HG03025 (cell line): ENCODE data around the gene NID1.
"Not testable (repeated sequence)": the region's sequence is repeated elsewhere in the genome, so short reads cannot be mapped to it uniquely, and the experiment has no call there.

Experiments
- ATAC-seq: cut with Tn5 transposase; IDR thresholded peaks from one replicate; pipeline ENCODE4 v1.9.1; 2021; ENCODE audit warnings: mild to moderate bottlenecking, moderate library complexity; ENCODE audit not compliant: unreplicated experiment, low FRiP score

The NID1 gene

DNA sequence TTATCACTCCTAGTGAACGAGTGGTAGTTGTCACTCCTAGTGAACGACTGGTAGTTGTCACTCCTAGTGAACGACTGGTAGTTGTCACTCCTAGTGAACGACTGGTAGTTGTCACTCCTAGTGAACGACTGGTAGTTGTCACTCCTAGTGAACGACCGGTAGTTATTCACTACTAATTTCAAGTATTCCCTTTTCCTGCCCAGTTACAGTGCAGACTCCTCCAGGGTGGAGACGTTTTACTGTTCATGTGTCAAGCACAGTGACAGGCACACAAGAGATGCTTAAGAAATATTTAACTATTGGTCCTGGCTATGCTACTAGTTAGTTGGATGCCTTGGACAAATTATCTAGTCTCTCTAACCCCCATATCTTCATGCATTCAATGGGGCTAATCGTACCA, 61.8 kb downstream of the NID1 start:
- not testable (repeated sequence) for ATAC-seq

GRCh38 chr1:236002572-236002971, 62.3 kb downstream of the NID1 start:
- ATAC-seq: no peak

DNA sequence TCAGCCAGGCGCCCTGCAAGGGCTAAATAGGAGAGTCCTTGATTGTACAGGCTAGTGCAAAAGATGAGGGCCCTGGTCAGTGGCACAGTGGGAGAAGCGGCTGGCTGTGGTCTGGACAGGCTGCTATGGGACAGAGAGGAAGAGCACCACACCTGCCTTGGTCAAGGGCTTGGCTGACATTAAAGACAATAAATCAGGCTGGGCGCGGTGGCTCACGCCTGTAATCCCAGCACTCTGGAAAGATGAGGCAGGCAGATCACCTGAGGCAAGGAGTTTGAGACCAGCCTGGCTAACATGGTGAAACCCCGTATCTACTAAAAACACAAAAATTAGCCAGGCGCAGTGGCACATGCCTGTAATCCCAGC, 62.9 kb downstream of the NID1 start:
- ATAC-seq: no peak

- no peak for ATAC-seq
These were observed 64.1 kb downstream of the NID1 start for GRCh38 chr1:236000781-236001180.

- peak; percentile 80 for ATAC-seq
These were observed 65.5 kb downstream of the NID1 start for GRCh38 chr1:235999259-235999925.

DNA sequence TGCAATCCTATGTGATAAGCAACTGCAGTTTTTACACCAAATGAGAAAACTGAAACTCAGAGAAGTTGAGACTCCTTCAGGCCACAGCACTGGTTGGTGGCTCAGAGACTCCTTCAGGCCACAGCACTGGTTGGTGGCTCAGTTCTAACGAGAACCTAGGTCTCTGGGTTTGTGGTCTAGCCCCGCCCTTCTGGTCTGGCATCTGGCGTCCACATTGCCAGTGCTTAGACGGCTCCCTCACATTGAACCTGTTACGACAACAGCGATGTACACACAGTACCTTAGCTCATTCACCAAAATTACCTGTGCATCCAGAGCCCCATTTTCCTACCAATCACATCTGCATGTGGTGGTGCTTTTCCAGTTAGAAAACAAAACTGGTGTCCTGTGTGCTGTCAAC, 66.1 kb downstream of the NID1 start:
- peak; percentile 37 for ATAC-seq

GRCh38 chr1:235997931-235998330, 67.0 kb downstream of the NID1 start:
- no peak for ATAC-seq

DNA sequence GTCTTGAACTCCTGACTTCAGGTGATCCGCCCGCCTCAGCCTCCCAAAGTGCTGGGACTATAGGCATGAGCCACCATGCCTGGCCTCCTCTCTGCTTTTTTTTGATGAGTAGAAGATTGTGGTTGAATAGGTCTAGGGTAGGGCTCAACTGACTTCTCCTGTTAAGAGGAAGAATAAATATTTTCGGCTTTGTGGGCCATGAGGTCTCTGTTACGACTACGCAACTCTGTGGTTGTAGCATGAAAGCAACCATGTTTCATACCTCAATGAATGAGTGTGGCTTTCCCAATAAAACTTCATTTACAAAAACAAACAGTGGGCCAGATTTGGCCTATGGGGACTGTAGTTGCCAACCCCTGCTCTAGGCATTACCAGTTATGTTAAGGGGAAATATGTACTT, 67.8 kb downstream of the NID1 start:
- ATAC-seq: no peak

DNA sequence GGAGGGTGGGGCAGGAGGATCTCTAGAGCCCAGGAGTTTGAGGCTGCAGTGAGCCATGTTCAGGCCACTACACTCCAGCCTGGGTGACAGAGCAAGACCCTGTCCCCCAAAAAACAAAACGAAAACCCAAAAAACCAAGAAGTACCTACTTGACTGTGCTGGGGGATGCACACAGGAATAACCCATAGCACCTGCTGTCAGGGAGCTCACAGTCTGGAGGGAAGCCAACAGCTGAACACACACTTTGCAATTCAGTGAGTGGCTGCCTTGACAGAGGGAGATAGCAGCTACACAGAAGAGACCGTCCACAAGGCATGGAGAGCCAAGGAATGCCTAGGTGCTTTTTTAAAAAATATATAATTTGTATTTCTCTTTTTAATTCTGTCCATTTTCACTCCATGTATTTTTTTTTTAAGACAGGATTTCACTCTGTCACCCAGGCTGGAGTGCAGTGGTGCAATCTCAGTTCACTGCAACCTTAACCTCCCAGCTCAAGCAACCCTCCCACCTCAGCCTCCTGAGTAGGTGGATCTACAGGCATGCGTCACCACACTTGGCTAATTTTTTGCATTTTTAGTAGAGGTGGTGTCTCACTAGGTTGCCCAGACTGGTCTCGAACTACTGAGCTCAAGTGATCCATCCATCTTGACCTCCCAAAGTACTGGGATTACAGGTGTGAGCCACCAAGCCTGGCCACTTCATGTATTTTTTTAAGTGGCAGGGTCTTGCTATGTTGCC, 68.7 kb downstream of the NID1 start:
- no peak for ATAC-seq

DNA sequence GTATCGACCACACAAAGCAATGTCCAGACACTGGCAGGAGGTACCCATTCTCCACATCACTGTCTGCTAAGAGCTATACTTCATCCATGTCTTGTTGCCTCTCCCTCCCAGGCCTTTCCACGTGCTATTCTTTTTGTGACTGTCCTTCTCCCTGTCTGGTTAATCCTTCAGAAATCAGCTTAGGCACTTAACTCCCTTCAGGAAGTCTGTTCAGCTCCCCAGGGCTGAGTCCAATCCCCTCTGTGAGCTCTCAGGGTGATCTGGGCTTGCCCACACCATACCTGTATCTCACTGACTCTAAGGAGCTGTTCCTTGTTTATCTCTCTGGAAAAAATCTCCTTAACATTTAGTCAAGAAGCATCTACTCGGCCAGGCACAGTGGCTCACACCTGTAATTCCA, 69.4 kb downstream of the NID1 start:
- ATAC-seq: no peak

- no peak for ATAC-seq
These were observed 71.2 kb downstream of the NID1 start for GRCh38 chr1:235993652-235994051.

- ATAC-seq: no peak
These were observed 72.0 kb downstream of the NID1 start for GRCh38 chr1:235992868-235993267.

- no peak for ATAC-seq
These were observed 72.5 kb downstream of the NID1 start for GRCh38 chr1:235992346-235992745.

- ATAC-seq: no peak
These were observed 74.5 kb downstream of the NID1 start for GRCh38 chr1:235990330-235990795.

GRCh38 chr1:235989105-235989504, 75.8 kb downstream of the NID1 start:
- no peak for ATAC-seq

GRCh38 chr1:235986869-235987268, 78.0 kb downstream of the NID1 start:
- no peak for ATAC-seq

- no peak for ATAC-seq
These were observed 80.7 kb downstream of the NID1 start for GRCh38 chr1:235984041-235984825.

- ATAC-seq: no peak
These were observed 83.9 kb downstream of the NID1 start for GRCh38 chr1:235980976-235981375.

DNA sequence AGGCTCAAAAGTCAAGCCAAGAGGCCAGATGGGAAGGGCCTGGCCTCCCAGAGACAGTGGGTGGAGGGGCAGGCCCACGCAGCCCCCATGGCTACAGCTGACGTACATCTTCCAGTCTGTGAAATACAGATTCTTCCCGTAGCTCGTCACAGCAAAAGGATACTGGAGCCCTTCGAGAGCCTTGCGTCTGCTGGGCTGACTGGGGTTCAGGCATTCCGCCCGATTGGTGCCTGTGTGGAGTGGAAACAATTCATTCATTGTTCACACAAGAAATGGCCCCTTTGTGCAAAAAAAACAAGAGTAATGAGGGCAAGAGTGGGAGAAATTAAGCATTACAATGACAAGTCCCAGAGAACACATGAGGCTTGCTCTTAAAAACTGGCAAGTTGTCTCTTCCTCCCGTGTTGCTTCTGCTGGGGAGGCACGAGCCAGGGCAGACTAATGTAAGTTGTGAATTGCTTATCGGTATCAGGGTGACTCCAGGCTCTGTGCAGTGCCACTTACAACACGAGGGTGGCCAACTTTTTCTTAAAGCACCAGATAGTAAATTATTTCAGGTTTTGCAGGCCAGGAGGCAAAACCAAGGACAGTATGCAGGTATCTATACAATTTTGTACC, 85.1 kb downstream of the NID1 start:
- no peak for ATAC-seq

DNA sequence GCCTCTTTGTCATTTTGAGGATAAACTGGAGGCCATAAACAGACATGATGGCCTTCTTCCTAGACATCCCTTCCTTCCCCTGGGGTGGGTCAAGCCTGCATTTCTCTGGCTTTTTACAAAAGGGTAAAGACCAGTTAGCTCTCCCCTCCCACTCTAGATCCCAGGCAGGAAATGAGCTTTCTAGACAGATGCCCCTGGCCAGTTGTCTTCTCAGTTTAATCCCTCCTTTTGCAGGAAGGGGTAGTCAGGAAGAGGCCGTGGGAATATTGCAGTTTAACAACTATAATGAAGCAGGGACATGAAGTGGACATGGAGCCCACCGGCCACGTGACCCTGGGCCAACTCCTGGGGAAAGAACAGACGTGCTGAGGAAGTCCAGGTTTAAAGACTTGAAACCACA, 85.7 kb downstream of the NID1 start:
- ATAC-seq: no peak

DNA sequence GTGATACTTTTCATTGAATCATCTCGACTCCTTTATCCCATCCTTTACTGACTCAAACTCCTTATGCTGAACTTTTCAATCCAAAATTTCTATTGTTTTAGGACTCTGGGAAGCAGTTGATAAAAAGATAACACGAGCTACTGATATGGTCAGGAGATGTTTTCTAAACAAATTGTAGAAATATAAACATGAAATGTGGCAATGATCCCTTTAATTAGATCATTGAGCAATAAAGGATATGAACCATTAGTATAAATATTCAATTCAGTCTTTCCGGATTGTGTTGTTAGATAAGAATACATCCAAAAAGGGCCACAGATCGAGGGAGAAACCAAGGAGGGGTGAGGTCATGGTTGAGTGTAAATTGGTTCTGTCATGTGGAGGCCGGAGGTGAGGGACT, 88.4 kb downstream of the NID1 start:
- ATAC-seq: no peak
